MM.1S (cell line): ENCODE measurements around the gene SCARF1.

ENCODE experiments used
- EZH2 ChIP-seq: fragments of 300-600 bp; sonication (generic); optimal IDR thresholded peaks from 2 replicates; pipeline ENCODE3; 2017; ENCODE audit warnings: low read depth, mild to moderate bottlenecking, antibody characterized with exemption, low read length, mixed read lengths
- EZH2phosphoT487 ChIP-seq: fragments of 300-600 bp; sonication (generic); IDR thresholded peaks from 2 replicates; pipeline ENCODE4 v1.6.1; 2018; ENCODE audit warnings: antibody characterized with exemption, low read length
- TF ChIP-seq, protein P1 (sequence below): fragments of 300-600 bp; sonication (generic); IDR thresholded peaks from 2 replicates; pipeline ENCODE4 v1.5.1; 2016; ENCODE audit warnings: antibody characterized with exemption, low read length, mixed read lengths

DNA sequence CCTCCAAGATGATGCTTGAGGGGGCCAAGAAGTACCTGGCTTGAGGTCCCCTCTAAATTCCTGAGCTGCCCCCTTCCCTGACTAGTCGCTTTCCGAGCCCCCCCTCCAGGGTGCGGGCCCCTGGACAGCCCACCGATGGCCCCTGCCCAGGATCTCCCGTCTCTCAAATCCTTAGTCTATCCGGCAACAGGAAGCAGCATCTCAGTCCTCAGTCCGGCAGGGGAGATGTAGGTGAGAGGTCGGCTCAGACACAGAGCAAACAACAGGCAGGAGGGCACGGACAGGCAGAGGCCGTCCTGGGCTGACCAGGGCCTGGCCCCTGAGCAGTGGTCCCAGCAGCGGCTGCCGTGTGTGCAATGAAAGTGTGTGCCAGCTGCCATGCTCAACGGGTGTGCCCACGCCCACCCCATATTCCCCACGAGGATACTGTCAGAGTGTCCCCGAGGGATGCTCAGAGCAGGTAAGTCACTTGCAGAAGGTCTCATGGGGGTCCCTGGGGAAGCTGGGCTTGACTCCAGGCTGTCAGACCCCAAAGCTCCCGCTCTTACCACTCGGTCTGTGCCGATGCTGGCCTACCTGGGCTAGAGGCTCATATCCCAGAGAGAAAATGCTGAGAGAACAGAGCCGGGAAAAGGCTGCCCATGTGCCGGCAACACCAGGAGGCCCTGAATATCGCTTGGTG, 24.1 kb downstream of the SCARF1 start:
- TF ChIP-seq, protein P1, sequence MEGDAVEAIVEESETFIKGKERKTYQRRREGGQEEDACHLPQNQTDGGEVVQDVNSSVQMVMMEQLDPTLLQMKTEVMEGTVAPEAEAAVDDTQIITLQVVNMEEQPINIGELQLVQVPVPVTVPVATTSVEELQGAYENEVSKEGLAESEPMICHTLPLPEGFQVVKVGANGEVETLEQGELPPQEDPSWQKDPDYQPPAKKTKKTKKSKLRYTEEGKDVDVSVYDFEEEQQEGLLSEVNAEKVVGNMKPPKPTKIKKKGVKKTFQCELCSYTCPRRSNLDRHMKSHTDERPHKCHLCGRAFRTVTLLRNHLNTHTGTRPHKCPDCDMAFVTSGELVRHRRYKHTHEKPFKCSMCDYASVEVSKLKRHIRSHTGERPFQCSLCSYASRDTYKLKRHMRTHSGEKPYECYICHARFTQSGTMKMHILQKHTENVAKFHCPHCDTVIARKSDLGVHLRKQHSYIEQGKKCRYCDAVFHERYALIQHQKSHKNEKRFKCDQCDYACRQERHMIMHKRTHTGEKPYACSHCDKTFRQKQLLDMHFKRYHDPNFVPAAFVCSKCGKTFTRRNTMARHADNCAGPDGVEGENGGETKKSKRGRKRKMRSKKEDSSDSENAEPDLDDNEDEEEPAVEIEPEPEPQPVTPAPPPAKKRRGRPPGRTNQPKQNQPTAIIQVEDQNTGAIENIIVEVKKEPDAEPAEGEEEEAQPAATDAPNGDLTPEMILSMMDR = no peak
- no peak for TF ChIP-seq EZH2
- no peak for TF ChIP-seq EZH2phosphoT487
